ENCODE data around the gene GRM8. TPM values are rescaled to one million over a fixed set of nuclear protein-coding genes. Genes with fewer than 3 reads are reported as not detected.

Gene GRM8
- 19.6 TPM for total RNA-seq

GRCh38 chr7:127252778-127253280 is at the start of gene GRM8:
Gene GRM8 (minus strand): TSS chr7:127252941.

Other genes with a start within 250 kb of the GRM8 start
- 44.0 TPM for gene ZNF800, start 139.8 kb upstream of the GRM8 start, total RNA-seq